Kidney epithelial cell (primary cell): ENCODE data around the gene RCAN3. TPM values are rescaled to one million over a fixed set of nuclear protein-coding genes. Genes with fewer than 3 reads are reported as not detected.
"Not testable (repeated sequence)": the region's sequence is repeated elsewhere in the genome, so short reads cannot be mapped to it uniquely, and the experiment has no call there.

Source experiments
- DNase-seq: peaks from one replicate; pipeline ENCODE4 v3.0.0-alpha.2; 2010; ENCODE audit warnings: low read depth
- H3K27me3 ChIP-seq: 2 replicates; pipeline ENCODE4 v1.6.0; 2011; ENCODE audit warnings: low read length; ENCODE audit not compliant: control insufficient read depth, insufficient read depth
- H3K36me3 ChIP-seq: 2 replicates; pipeline ENCODE4 v1.5.1; 2011; ENCODE audit warnings: low read length; ENCODE audit not compliant: control insufficient read depth, insufficient read depth
- H3K4me3 ChIP-seq: 2 replicates; pipeline ENCODE4 v1.5.1; 2011; ENCODE audit warnings: low read depth, mild to moderate bottlenecking, control low read depth, low read length
- total RNA-seq: library from RNA; depleted of rRNA; stranded (reverse); fragments of >200 nt; gene quantifications from 2 replicates; pipeline ENCODE4 v1.2.3, GENCODE V29; 2015
- TF ChIP-seq, protein P1 (sequence below): IDR thresholded peaks from 2 replicates; pipeline ENCODE4 v1.5.1; 2011; ENCODE audit warnings: mild to moderate bottlenecking, moderate library complexity, low read length, control low read depth, inconsistent platforms; ENCODE audit not compliant: insufficient read depth, poor library complexity, severe bottlenecking

Gene RCAN3
- total RNA-seq, 1 donor from 2014 or later, result 24.4 TPM

DNA sequence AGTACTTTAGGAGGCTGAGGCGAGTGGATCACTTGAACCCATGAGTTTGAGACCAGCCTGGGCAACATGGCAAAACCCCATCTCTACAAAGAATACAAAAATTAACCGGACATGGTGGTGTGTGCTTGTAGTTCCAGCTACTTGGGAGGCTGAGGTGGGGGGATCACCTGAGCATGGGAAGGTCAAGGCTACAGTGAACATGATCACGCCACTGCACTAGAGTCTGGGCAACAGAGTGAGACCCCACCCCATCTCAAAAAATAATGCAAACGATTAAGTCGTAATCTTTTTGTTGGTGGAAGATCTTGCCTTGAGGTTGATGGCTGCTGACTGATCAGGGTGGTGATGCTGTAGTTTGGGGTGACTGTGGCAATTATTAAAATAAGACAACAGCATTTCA lies 6.3 kb downstream of the RCAN3 start:
- H3K27me3 ChIP-seq, result no peaks in the 10 kb centered on the region
- TF ChIP-seq, protein P1, sequence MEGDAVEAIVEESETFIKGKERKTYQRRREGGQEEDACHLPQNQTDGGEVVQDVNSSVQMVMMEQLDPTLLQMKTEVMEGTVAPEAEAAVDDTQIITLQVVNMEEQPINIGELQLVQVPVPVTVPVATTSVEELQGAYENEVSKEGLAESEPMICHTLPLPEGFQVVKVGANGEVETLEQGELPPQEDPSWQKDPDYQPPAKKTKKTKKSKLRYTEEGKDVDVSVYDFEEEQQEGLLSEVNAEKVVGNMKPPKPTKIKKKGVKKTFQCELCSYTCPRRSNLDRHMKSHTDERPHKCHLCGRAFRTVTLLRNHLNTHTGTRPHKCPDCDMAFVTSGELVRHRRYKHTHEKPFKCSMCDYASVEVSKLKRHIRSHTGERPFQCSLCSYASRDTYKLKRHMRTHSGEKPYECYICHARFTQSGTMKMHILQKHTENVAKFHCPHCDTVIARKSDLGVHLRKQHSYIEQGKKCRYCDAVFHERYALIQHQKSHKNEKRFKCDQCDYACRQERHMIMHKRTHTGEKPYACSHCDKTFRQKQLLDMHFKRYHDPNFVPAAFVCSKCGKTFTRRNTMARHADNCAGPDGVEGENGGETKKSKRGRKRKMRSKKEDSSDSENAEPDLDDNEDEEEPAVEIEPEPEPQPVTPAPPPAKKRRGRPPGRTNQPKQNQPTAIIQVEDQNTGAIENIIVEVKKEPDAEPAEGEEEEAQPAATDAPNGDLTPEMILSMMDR, result no peak
- no peak for DNase-seq
- H3K4me3 ChIP-seq, result no peak overlapping the region
- H3K36me3 ChIP-seq, result no peaks in the 10 kb centered on the region

- TF ChIP-seq, protein P1, result no peak
- DNase-seq, result no peak
Measured at GRCh38 chr1:24513706-24514105, 11.1 kb downstream of the RCAN3 start.

GRCh38 chr1:24514946-24515345 lies 12.3 kb downstream of the RCAN3 start:
- Histone ChIP-seq H3K27me3 (no peaks in the 10 kb centered on the region), H3K36me3 (no peaks in the 10 kb centered on the region), H3K4me3 (no peak overlapping the region)
- TF ChIP-seq, protein P1, result no peak
- DNase-seq, result no peak

More at GRCh38 chr1:24513706-24514105, 11.1 kb downstream of the RCAN3 start:
- H3K4me3 ChIP-seq, result no peak overlapping the region
- H3K36me3 ChIP-seq, result no peaks in the 10 kb centered on the region
- no peaks in the 10 kb centered on the region for H3K27me3 ChIP-seq

DNA sequence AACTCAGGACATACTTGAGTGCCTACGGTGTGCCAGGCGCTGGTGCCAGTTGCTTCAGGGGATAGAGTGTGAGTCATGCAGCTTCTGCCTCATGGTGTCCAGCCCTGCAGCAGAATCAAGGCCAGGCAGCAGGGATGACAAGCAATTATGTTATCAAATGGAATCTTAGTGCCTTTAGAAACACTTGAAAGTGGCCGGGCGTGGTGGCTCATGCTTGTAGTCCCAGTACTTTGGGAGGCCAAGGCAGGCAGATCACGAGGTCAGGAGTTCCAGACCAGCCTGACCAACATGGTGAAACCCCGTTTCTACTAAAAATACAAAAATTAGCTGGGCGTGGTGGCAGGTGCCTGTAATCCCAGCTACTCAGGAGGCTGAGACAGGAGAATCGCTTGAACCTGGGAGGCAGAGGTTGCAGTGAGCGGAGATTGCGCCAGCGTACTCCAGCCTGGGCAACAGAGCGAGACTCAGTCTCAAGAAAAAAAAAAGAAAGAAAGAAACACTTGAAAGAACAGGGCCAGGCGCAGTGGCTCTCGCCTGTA lies 13.1 kb downstream of the RCAN3 start:
- DNase-seq, result peak; percentile 70
- not testable (repeated sequence) for H3K4me3 ChIP-seq, H3K36me3 ChIP-seq, H3K27me3 ChIP-seq

GRCh38 chr1:24516506-24516905 lies 13.9 kb downstream of the RCAN3 start:
- no peak for DNase-seq
- TF ChIP-seq, protein P1, result no peak
- no peaks in the 10 kb centered on the region for H3K27me3 ChIP-seq
- no peaks in the 10 kb centered on the region for H3K36me3 ChIP-seq
- H3K4me3 ChIP-seq, result no peak overlapping the region

DNA sequence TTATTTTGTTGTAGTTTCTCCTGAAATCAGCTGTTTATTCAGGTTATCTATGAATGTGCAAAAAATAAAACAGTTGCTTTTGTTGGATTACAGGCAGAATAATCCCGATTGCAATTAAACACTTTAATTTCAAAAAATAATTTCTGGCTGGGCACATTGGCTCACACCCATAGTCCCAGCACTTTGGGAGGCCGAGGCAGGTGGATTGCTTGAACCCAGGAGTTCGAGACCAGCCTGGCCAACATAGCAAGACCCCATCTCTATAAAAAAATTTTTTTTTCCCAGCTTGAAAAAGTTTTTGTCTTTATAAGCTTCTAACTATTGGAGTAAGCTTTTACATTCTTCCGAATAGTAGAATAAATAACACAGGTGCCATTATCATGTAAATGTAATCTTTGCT lies 15.3 kb downstream of the RCAN3 start:
- TF ChIP-seq, protein P1, result no peak
- Histone ChIP-seq H3K27me3 (no peaks in the 10 kb centered on the region), H3K4me3 (no peak overlapping the region), H3K36me3 (no peaks in the 10 kb centered on the region)
- no peak for DNase-seq

- not testable (repeated sequence) for H3K27me3 ChIP-seq, H3K36me3 ChIP-seq, DNase-seq, H3K4me3 ChIP-seq
Measured at GRCh38 chr1:24520282-24520681, 17.6 kb downstream of the RCAN3 start.
